Activated CD4-positive, alpha-beta T cell treated with anti-CD3 and anti-CD28 coated beads for 36 hours (primary cell): ENCODE results near the gene NEURL3. TPM values are rescaled to one million over a fixed set of nuclear protein-coding genes. Genes with fewer than 3 reads are reported as not detected.
A peak's percentile ranks its signal among the peaks of the same experiment; 100 is the strongest.

Source experiments
- ATAC-seq: fragments of 200-7000 bp; cut with Tn5 transposase; one replicate; pipeline ENCODE4 v1.10.0; 2021; ENCODE audit warnings: mild to moderate bottlenecking, moderate library complexity
- CTCF ChIA-PET: fragments of 350-600 bp; sonication (Branson Sonifier 250); formaldehyde crosslinking; loops from one replicate; lab custom pipeline; 2021; ENCODE audit warnings: antibody characterized with exemption; lab: Charles Lee
- POLR2A ChIA-PET: fragments of 350-600 bp; sonication (Branson Sonifier 250); formaldehyde crosslinking; loops from one replicate; lab custom pipeline; 2021; ENCODE audit warnings: antibody characterized with exemption, inconsistent platforms; lab: Charles Lee
- DNase-seq: peaks from one replicate; pipeline ENCODE4 v3.0.0-alpha.2; 2020
- H3K27ac Mint-ChIP-seq: one replicate; pipeline ENCODE4 v1.8.0; 2021; ENCODE audit warnings: mixed read lengths
- H3K27me3 Mint-ChIP-seq: one replicate; pipeline ENCODE4 v1.8.0; 2021; ENCODE audit warnings: mixed read lengths
- H3K36me3 Mint-ChIP-seq: one replicate; pipeline ENCODE4 v1.8.0; 2021; ENCODE audit warnings: low read depth, mixed read lengths
- H3K4me1 Mint-ChIP-seq: one replicate; pipeline ENCODE4 v1.8.0; 2021; ENCODE audit warnings: mixed read lengths
- H3K4me3 Mint-ChIP-seq: one replicate; pipeline ENCODE4 v1.8.0; 2021; ENCODE audit warnings: mild to moderate bottlenecking, moderate library complexity, mixed read lengths
- H3K9me3 Mint-ChIP-seq: one replicate; pipeline ENCODE4 v1.8.0; 2021; ENCODE audit warnings: low read depth, mixed read lengths
- intact Hi-C, 2 experiments: fragments of 100-400 bp; cut with DNase I in 1 of 2; cut with micrococcal nuclease in 1 of 2; formaldehyde crosslinking; loops; one replicate each; pipeline versions ENCODE4 v1.14.2 to v1.15.1; 2022 to 2024; cut with DNase I, micrococcal nuclease
- total RNA-seq, 2 experiments: library from RNA; stranded (reverse); gene quantifications; one replicate each; pipeline ENCODE4 v1.2.3, GENCODE V29; 2021

Gene NEURL3
- total RNA-seq, 2 experiments from 2014 or later, result 0.33 to 0.41 TPM

GRCh38 chr2:96527286-96528005 is 22.3 kb upstream of the NEURL3 start:
- no peaks in the 10 kb centered on the region for H3K36me3 Mint-ChIP-seq
- no peaks in the 10 kb centered on the region for H3K9me3 Mint-ChIP-seq
- POLR2A ChIA-PET, result interaction anchor here (0.6 to 6.2 kb wide), 7 partner anchors 9 to 382 kb away, joined by 3 to 144 read pairs (median 6); partner anchors contain the start of gene ARID5A

DNA sequence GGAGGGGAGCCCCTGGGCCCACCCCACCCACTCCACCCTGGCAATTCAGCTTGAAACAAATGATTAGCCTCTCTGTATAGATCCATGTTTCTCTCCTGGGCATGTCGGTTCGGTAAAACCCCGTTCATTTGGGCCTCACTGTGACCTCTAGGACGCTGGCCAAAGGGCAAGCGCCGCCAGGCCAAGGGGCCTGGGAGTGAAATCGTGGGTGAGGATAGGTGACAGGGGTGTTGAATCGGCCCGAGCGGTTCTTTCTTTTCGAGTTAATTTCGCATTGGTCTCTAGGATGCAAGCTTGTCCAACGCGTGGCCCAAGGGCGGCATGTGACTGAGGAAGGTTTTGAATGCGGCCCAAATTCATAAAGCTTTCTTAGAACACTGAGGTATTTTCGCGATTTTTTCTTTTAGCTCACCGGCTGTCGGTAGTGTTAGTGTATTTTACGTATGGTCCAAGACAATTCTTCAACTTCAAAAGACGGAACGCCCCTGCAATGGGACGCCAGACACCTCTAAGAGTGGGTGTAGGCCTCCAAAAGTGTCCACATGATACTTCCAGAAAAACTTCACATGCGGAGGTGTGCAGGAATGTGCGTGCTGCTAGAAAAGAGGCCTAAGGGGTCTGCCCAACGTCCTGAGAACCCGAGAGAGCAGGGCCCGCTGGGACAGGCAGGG is 21.6 kb upstream of the NEURL3 start:
- no peak for ATAC-seq
- H3K9me3 Mint-ChIP-seq, result no peaks in the 10 kb centered on the region
- intact Hi-C loops, result loop anchor here (1.0 to 5.0 kb wide), 2 partner anchors 40 to 184 kb away; no protein-coding TSS in a partner anchor
- no peak for DNase-seq
- ChIA-PET POLR2A (interaction anchor here (0.6 to 6.2 kb wide), 7 partner anchors 8 to 381 kb away, joined by 3 to 144 read pairs (median 4); partner anchors contain the start of gene ARID5A), CTCF (interaction anchor here (0.6 to 2.9 kb wide), 5 partner anchors 9 to 162 kb away, joined by 3 to 30 read pairs (median 3); partner anchors contain the start of gene ARID5A)
- no peaks in the 10 kb centered on the region for H3K36me3 Mint-ChIP-seq
- H3K27me3 Mint-ChIP-seq, result peaks cover 2% of the 10 kb centered on the region
- peak overlapping the region; percentile 89 for H3K27ac Mint-ChIP-seq
- H3K4me3 Mint-ChIP-seq, result peak overlapping the region; percentile 59
- peaks cover 81% of the 10 kb centered on the region for H3K4me1 Mint-ChIP-seq

More at GRCh38 chr2:96527286-96528005, 22.3 kb upstream of the NEURL3 start:
- intact Hi-C loops, result loop anchor here (1.0 to 5.0 kb wide), 6 partner anchors 9 to 379 kb away; partner anchors contain the start of genes ARID5A (in 2 of the 2) and CNNM3 (in 1 of the 2)
- peaks cover 2% of the 10 kb centered on the region for H3K27me3 Mint-ChIP-seq
- peak overlapping the region; percentile 98 for H3K27ac Mint-ChIP-seq
- peaks cover 88% of the 10 kb centered on the region for H3K4me1 Mint-ChIP-seq
- CTCF ChIA-PET, result interaction anchor here (0.6 to 2.9 kb wide), 10 partner anchors 11 to 236 kb away, joined by 3 to 30 read pairs (median 5); partner anchors contain the start of genes ARID5A and NCAPH
- ATAC-seq (no peak), DNase-seq (peak; percentile 87)
- H3K4me3 Mint-ChIP-seq, result peak overlapping the region; percentile 76

DNA sequence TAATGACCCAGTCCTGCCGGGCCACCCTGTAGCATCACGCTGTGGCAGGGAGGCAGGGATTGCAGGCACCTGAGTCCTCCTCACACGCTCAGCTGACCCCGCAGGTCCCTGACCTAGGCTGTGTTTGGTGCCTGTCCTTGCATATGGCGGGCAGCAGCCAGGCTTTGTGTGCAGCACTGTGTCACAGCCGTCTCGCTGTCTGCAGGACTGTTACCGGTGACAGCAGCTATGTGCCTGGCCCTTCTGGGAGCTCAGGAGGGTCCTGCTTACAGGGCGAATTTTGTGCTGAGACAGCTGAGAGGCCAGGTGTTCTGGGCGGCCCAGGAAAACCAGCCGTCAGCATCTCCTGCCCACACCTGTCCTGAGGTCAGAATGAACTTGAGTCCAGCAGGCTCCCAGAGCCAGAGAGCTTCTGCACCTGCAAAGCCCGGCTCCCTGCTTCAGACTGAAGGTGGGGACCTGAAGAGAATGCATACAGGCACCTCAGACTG is 21.0 kb upstream of the NEURL3 start:
- H3K27ac Mint-ChIP-seq, result peak overlapping the region; percentile 49
- DNase-seq (no peak), ATAC-seq (no peak)
- intact Hi-C loops, result loop anchor here in 1 of 2 experiments (5.0 kb wide), 1 partner anchor 184 kb away; no protein-coding TSS in a partner anchor
- H3K27me3 Mint-ChIP-seq, result peaks cover 2% of the 10 kb centered on the region
- ChIA-PET CTCF (interaction anchor here (1.0 to 2.9 kb wide), 6 partner anchors 9 to 53 kb away, joined by 3 to 30 read pairs (median 4); partner anchors contain the start of gene ARID5A), POLR2A (interaction anchor here (1.1 to 6.2 kb wide), 4 partner anchors 8 to 28 kb away, joined by 3 to 144 read pairs (median 5); partner anchors contain the start of gene ARID5A)
- no peaks in the 10 kb centered on the region for H3K36me3 Mint-ChIP-seq
- no peak overlapping the region for H3K4me3 Mint-ChIP-seq
- peaks cover 80% of the 10 kb centered on the region for H3K4me1 Mint-ChIP-seq
- H3K9me3 Mint-ChIP-seq, result no peaks in the 10 kb centered on the region

DNA sequence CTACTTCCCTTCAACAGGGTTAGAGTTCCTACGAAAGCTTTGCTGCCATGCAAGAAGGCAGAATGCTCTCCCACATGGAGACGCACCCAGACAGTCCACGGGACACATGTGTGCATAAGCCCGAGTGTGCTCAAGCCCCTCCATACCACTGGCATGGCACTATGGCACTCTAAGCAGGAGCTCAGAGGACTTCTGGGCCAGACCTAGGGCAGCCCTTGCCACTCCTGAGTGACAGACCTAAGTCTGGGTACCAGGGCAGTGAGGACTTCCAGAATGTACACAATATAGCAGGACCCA is 20.0 kb upstream of the NEURL3 start:
- peak overlapping the region; percentile 87 for H3K27ac Mint-ChIP-seq
- H3K4me1 Mint-ChIP-seq, result peaks cover 70% of the 10 kb centered on the region
- no peak overlapping the region for H3K4me3 Mint-ChIP-seq

GRCh38 chr2:96524482-96525210 is 19.5 kb upstream of the NEURL3 start:
- Mint-ChIP-seq H3K27ac (peak overlapping the region; percentile 87), H3K36me3 (no peaks in the 10 kb centered on the region), H3K4me1 (peaks cover 65% of the 10 kb centered on the region), H3K27me3 (peaks cover 2% of the 10 kb centered on the region), H3K9me3 (no peaks in the 10 kb centered on the region), H3K4me3 (peak overlapping the region; percentile 33)
- intact Hi-C loops, result loop anchor here (2.0 to 5.0 kb wide), 2 partner anchors 14 to 182 kb away; no protein-coding TSS in a partner anchor
- ChIA-PET CTCF (interaction anchor here (1.3 kb wide), 1 partner anchor 19 kb away, joined by 5 read pairs; no protein-coding TSS in a partner anchor), POLR2A (interaction anchor here (1.0 kb wide), 1 partner anchor 12 kb away, joined by 3 read pairs; the partner anchor contains the start of gene ARID5A)
- DNase-seq, result peak; percentile 39
- peak; percentile 42 for ATAC-seq

More for the DNA sequence above, 20.0 kb upstream of the NEURL3 start:
- peaks cover 2% of the 10 kb centered on the region for H3K27me3 Mint-ChIP-seq
- POLR2A ChIA-PET, result interaction anchor here (1.5 to 6.2 kb wide), 2 partner anchors 12 to 14 kb away, joined by 3 to 144 read pairs; partner anchors contain the start of gene ARID5A
- intact Hi-C loops, result loop anchor here (2.0 to 5.0 kb wide), 2 partner anchors 14 to 183 kb away; no protein-coding TSS in a partner anchor
- DNase-seq (no peak), ATAC-seq (no peak)
- CTCF ChIA-PET, result interaction anchor here (1.0 to 1.3 kb wide), 2 partner anchors 16 to 19 kb away, joined by 3 to 5 read pairs; no protein-coding TSS in a partner anchor
- H3K9me3 Mint-ChIP-seq, result no peaks in the 10 kb centered on the region
- H3K36me3 Mint-ChIP-seq, result no peaks in the 10 kb centered on the region

DNA sequence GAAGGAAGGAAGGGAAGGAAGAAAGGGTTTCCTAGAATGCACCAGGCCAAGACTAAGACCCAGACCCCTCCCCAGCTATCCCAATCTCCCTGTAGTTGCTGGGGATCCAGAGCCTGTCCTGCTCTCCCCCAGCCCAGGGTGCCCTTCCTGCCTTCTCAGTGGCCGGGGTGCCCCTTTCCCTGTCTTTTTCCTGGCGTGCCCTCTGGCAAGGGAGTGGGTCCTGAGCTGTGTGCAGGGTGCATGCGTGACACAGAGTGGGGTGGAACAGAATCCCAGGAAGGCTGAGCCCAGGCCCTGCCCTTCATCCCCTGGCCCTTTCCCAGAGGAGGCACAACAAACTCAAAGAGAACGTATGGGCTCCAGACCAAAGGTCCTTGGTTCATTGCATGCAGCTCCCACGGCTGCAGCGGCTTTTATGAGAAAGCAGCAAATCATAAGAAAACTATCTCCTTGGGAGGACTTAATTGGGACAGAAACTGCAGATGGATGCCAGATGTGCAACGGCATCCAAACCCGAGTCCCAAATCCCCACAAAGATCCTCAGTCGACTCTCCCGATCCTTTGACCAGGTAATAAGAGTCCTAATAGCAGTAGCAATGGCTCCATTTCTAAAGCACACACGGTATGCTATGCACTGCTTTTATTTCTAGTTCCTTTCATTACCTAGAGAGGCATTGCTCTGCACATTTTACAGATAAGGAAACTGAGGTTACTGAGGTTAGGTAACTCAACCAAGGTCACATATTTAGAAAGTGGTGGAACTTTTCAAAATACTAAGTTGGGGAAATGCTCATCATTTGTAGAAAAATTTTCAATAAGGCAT is 18.7 kb upstream of the NEURL3 start:
- H3K9me3 Mint-ChIP-seq, result no peaks in the 10 kb centered on the region
- intact Hi-C loops, result loop anchor here (2.0 kb wide), 1 partner anchor 15 kb away; no protein-coding TSS in a partner anchor
- no peak for DNase-seq
- no peaks in the 10 kb centered on the region for H3K36me3 Mint-ChIP-seq
- peak; percentile 5 for ATAC-seq
- H3K4me1 Mint-ChIP-seq, result peaks cover 57% of the 10 kb centered on the region
- CTCF ChIA-PET, result interaction anchor here (0.7 to 2.8 kb wide), 5 partner anchors 13 to 117 kb away, joined by 3 to 11 read pairs (median 3); no protein-coding TSS in a partner anchor
- POLR2A ChIA-PET, result interaction anchor here (1.0 kb wide), 1 partner anchor 13 kb away, joined by 3 read pairs; the partner anchor contains the start of gene ARID5A
- peak overlapping the region; percentile 87 for H3K27ac Mint-ChIP-seq
- peak overlapping the region; percentile 33 for H3K4me3 Mint-ChIP-seq
- peaks cover 2% of the 10 kb centered on the region for H3K27me3 Mint-ChIP-seq

- no peak for ATAC-seq
- Mint-ChIP-seq H3K27ac (peak overlapping the region; percentile 10), H3K27me3 (peaks cover 2% of the 10 kb centered on the region), H3K4me3 (no peak overlapping the region), H3K9me3 (no peaks in the 10 kb centered on the region), H3K36me3 (no peaks in the 10 kb centered on the region), H3K4me1 (peaks cover 45% of the 10 kb centered on the region)
- ChIA-PET POLR2A (no interaction called here), CTCF (interaction anchor here (0.6 to 2.8 kb wide), 3 partner anchors 9 to 20 kb away, joined by 3 to 11 read pairs (median 3); no protein-coding TSS in a partner anchor)
- DNase-seq, result no peak
- intact Hi-C loops, result no loop called here
These were observed 17.4 kb upstream of the NEURL3 start for GRCh38 chr2:96522304-96523203.

GRCh38 chr2:96521219-96521618 is 16.1 kb upstream of the NEURL3 start:
- intact Hi-C loops, result no loop called here
- peaks cover 2% of the 10 kb centered on the region for H3K27me3 Mint-ChIP-seq
- peaks cover 4% of the 10 kb centered on the region for H3K36me3 Mint-ChIP-seq
- DNase-seq (no peak), ATAC-seq (no peak)
- peaks cover 38% of the 10 kb centered on the region for H3K4me1 Mint-ChIP-seq
- H3K9me3 Mint-ChIP-seq, result peaks cover 8% of the 10 kb centered on the region
- H3K27ac Mint-ChIP-seq, result no peak overlapping the region
- no peak overlapping the region for H3K4me3 Mint-ChIP-seq
- ChIA-PET POLR2A (no interaction called here), CTCF (interaction anchor here (0.6 to 2.8 kb wide), 5 partner anchors 10 to 114 kb away, joined by 3 to 11 read pairs (median 3); no protein-coding TSS in a partner anchor)

DNA sequence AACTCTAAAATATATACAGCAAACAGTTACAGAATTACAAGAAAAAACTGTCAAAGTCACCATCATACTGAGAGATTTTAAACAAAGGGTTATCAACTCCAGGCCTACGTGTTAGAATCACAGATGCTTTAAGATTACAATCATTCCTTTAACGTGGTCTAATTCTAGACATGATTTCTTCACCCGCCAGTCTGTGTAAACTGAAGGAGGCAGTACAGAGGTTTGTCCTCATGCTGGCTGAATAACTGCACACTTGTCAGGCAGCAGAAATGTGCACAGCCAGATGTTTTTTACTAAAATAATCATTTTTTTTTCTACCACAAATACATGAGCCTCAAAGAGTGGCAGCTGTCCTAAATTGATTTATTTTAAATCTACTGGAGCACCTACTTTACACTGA is 15.5 kb upstream of the NEURL3 start:
- Mint-ChIP-seq H3K27me3 (no peaks in the 10 kb centered on the region), H3K4me1 (peaks cover 32% of the 10 kb centered on the region), H3K27ac (no peak overlapping the region), H3K36me3 (peaks cover 4% of the 10 kb centered on the region), H3K9me3 (peaks cover 11% of the 10 kb centered on the region), H3K4me3 (no peak overlapping the region)
- ATAC-seq (no peak), DNase-seq (no peak)
- intact Hi-C loops, result no loop called here
- CTCF ChIA-PET, result interaction anchor here (0.7 to 1.4 kb wide), 3 partner anchors 15 to 113 kb away, joined by 3 to 5 read pairs (median 3); partner anchors contain the start of gene NEURL3
- POLR2A ChIA-PET, result no interaction called here
